CD4-positive, alpha-beta memory T cell (primary cell): ENCODE data around the gene NEO1. TPM values are rescaled to one million over a fixed set of nuclear protein-coding genes. Genes with fewer than 3 reads are reported as not detected.

Experiments
- CTCF ChIA-PET: fragments of 350-600 bp; sonication (Branson Sonifier 250); formaldehyde crosslinking; loops from one replicate; lab custom pipeline; 2021; ENCODE audit warnings: inconsistent platforms; ENCODE audit not compliant: partially characterized antibody; lab: Charles Lee
- POLR2A ChIA-PET: fragments of 350-600 bp; sonication (Branson Sonifier 250); formaldehyde crosslinking; loops from one replicate; lab custom pipeline; 2021; ENCODE audit not compliant: partially characterized antibody; lab: Charles Lee
- DNase-seq, 5 donors: peaks; one replicate each; pipeline versions ENCODE4 v3.0.0 to v3.0.0-alpha.2; 2020 to 2022; ENCODE audit warnings: mixed read lengths in 1 of 5
- H3K27ac ChIP-seq: one replicate; pipeline ENCODE4 v1.7.0; 2013; ENCODE audit warnings: low read depth, low read length
- H3K27me3 ChIP-seq: 2 replicates; pipeline ENCODE4 v1.7.0; 2013; ENCODE audit warnings: mild to moderate bottlenecking, low read length, moderate library complexity; ENCODE audit not compliant: insufficient read depth
- H3K36me3 ChIP-seq: 2 replicates; pipeline ENCODE4 v1.7.0; 2013; ENCODE audit warnings: mild to moderate bottlenecking, low read length, moderate library complexity; ENCODE audit not compliant: insufficient read depth
- H3K4me1 ChIP-seq: 2 replicates; pipeline ENCODE4 v1.7.0; 2013; ENCODE audit warnings: mild to moderate bottlenecking, low read length, moderate library complexity; ENCODE audit not compliant: insufficient read depth
- H3K4me3 ChIP-seq, 2 donors: one replicate each; pipeline ENCODE4 v1.7.0; 2013; ENCODE audit warnings: low read length in 2 of 2, mild to moderate bottlenecking in 1 of 2
- H3K9me3 ChIP-seq, 2 donors: one replicate each; pipeline ENCODE4 v1.7.0; 2013; ENCODE audit warnings: low read length in 2 of 2, control low read depth in 1 of 2; ENCODE audit not compliant: control insufficient read depth in 1 of 2
- H3K27ac Mint-ChIP-seq, 7 donors: one replicate each; pipeline ENCODE4 v1.8.0; 2020 to 2021; ENCODE audit warnings: mixed read lengths in 7 of 7, mild to moderate bottlenecking in 6 of 7, inconsistent platforms in 3 of 7, moderate library complexity in 3 of 7
- H3K27me3 Mint-ChIP-seq, 2 donors: one replicate each; pipeline ENCODE4 v1.8.0; 2020 to 2021; ENCODE audit warnings: mixed read lengths in 2 of 2
- H3K36me3 Mint-ChIP-seq, 2 donors: one replicate each; pipeline ENCODE4 v1.8.0; 2020 to 2021; ENCODE audit warnings: mixed read lengths in 2 of 2, inconsistent platforms in 1 of 2, mild to moderate bottlenecking in 1 of 2
- H3K4me1 Mint-ChIP-seq, 4 donors: one replicate each; pipeline ENCODE4 v1.8.0; 2020 to 2021; ENCODE audit warnings: mixed read lengths in 4 of 4, mild to moderate bottlenecking in 1 of 4
- H3K4me3 Mint-ChIP-seq, 8 donors: one replicate each; pipeline ENCODE4 v1.8.0; 2020 to 2021; ENCODE audit warnings: mixed read lengths in 8 of 8, mild to moderate bottlenecking in 7 of 8, moderate library complexity in 6 of 8, inconsistent platforms in 3 of 8
- H3K9me3 Mint-ChIP-seq, 8 donors: one replicate each; pipeline ENCODE4 v1.8.0; 2020 to 2021; ENCODE audit warnings: mixed read lengths in 8 of 8, mild to moderate bottlenecking in 5 of 8, inconsistent platforms in 3 of 8, moderate library complexity in 1 of 8
- intact Hi-C: fragments of 100-400 bp; cut with micrococcal nuclease; formaldehyde crosslinking; loops from one replicate; pipeline ENCODE4 v1.15.1; 2023
- polyA plus RNA-seq, 2 donors: library from polyadenylated mRNA; unstranded; fragments of 300-500 nt; fragmentation: Illumina TruSeq; gene quantifications; one replicate each; pipeline ENCODE4 v1.2.3, GENCODE V29; 2021
- total RNA-seq, 2 experiments: library from RNA; stranded (reverse); gene quantifications; one replicate each; pipeline ENCODE4 v1.2.3, GENCODE V29; 2021

The NEO1 gene
- total and polyA plus RNA-seq, 4 experiments from 2014 or later: 1.9 to 15.7 (median 9.3) TPM

- intact Hi-C loops: no loop called here
- no peaks in the 10 kb centered on the region for H3K4me1 ChIP-seq
- no peaks in the 10 kb centered on the region for H3K9me3 ChIP-seq
- Mint-ChIP-seq H3K36me3 (peaks cover 19 to 24% of the 10 kb centered on the region in 2 donors), H3K4me1 (no peaks in the 10 kb centered on the region), H3K9me3 (no peaks in the 10 kb centered on the region), H3K4me3 (no peak overlapping the region), H3K27ac (no peak overlapping the region), H3K27me3 (no peaks in the 10 kb centered on the region)
- ChIA-PET POLR2A (no interaction called here), CTCF (interaction anchor here (1.4 to 12.3 kb wide), 3 partner anchors 10 to 26 kb away, joined by 4 to 91 read pairs (median 17); no protein-coding TSS in a partner anchor)
- no peaks in the 10 kb centered on the region for H3K36me3 ChIP-seq
- DNase-seq: no peak
- H3K27me3 ChIP-seq: no peaks in the 10 kb centered on the region
- no peak overlapping the region for H3K4me3 ChIP-seq
- no peak overlapping the region for H3K27ac ChIP-seq
These were observed 195.1 kb downstream of the NEO1 start for GRCh38 chr15:73247331-73247730.

GRCh38 chr15:73249499-73249898, 197.2 kb downstream of the NEO1 start:
- Mint-ChIP-seq H3K4me1 (no peaks in the 10 kb centered on the region), H3K4me3 (no peak overlapping the region), H3K27ac (no peak overlapping the region), H3K36me3 (peaks cover 16 to 31% of the 10 kb centered on the region in 2 donors), H3K9me3 (no peaks in the 10 kb centered on the region), H3K27me3 (no peaks in the 10 kb centered on the region)
- POLR2A ChIA-PET: no interaction called here
- intact Hi-C loops: no loop called here
- no peak overlapping the region for H3K27ac ChIP-seq
- DNase-seq: no peak
- no peaks in the 10 kb centered on the region for H3K27me3 ChIP-seq
- no peaks in the 10 kb centered on the region for H3K9me3 ChIP-seq
- no peak overlapping the region for H3K4me3 ChIP-seq
- CTCF ChIA-PET: interaction anchor here (3.4 to 12.3 kb wide), 2 partner anchors 8 to 15 kb away, joined by 16 to 91 read pairs; no protein-coding TSS in a partner anchor
- no peaks in the 10 kb centered on the region for H3K36me3 ChIP-seq
- no peaks in the 10 kb centered on the region for H3K4me1 ChIP-seq

GRCh38 chr15:73254598-73254997, 202.3 kb downstream of the NEO1 start:
- CTCF ChIA-PET: interaction anchor here (2.6 kb wide), 1 partner anchor 13 kb away, joined by 12 read pairs; no protein-coding TSS in a partner anchor
- Histone ChIP-seq H3K4me3 (no peak overlapping the region), H3K27me3 (no peaks in the 10 kb centered on the region), H3K27ac (no peak overlapping the region), H3K9me3 (no peaks in the 10 kb centered on the region), H3K36me3 (no peaks in the 10 kb centered on the region), H3K4me1 (no peaks in the 10 kb centered on the region)
- Mint-ChIP-seq H3K27ac (no peak overlapping the region), H3K4me3 (no peak overlapping the region), H3K27me3 (no peaks in the 10 kb centered on the region), H3K4me1 (peaks cover 0 to 5% (median 2%) of the 10 kb centered on the region in 4 donors), H3K9me3 (no peaks in the 10 kb centered on the region), H3K36me3 (peaks cover 22 to 37% of the 10 kb centered on the region in 2 donors)
- POLR2A ChIA-PET: no interaction called here
- intact Hi-C loops: no loop called here
- no peak for DNase-seq

GRCh38 chr15:73258271-73259108, 206.2 kb downstream of the NEO1 start:
- no peak for DNase-seq

GRCh38 chr15:73264881-73265280, 212.6 kb downstream of the NEO1 start:
- CTCF ChIA-PET: interaction anchor here (1.0 to 6.3 kb wide), 7 partner anchors 11 to 543 kb away, joined by 3 to 91 read pairs (median 4); no protein-coding TSS in a partner anchor
- no peaks in the 10 kb centered on the region for H3K4me1 ChIP-seq
- no peaks in the 10 kb centered on the region for H3K36me3 ChIP-seq
- H3K27ac ChIP-seq: no peak overlapping the region
- intact Hi-C loops: loop anchor here (1.0 to 5.0 kb wide), 3 partner anchors 24 to 481 kb away; partner anchors contain the start of gene NEO1
- Mint-ChIP-seq H3K27me3 (no peaks in the 10 kb centered on the region), H3K36me3 (peaks cover 14 to 19% of the 10 kb centered on the region in 2 donors), H3K4me1 (peaks cover 0 to 9% (median 7%) of the 10 kb centered on the region in 4 donors), H3K27ac (peak overlapping the region in 1 of 7 donors; percentile 69), H3K4me3 (no peak overlapping the region), H3K9me3 (no peaks in the 10 kb centered on the region)
- H3K27me3 ChIP-seq: no peaks in the 10 kb centered on the region
- no peak overlapping the region for H3K4me3 ChIP-seq
- no peaks in the 10 kb centered on the region for H3K9me3 ChIP-seq
- POLR2A ChIA-PET: no interaction called here
- no peak for DNase-seq

More at GRCh38 chr15:73258271-73259108, 206.2 kb downstream of the NEO1 start:
- Histone ChIP-seq H3K36me3 (no peaks in the 10 kb centered on the region), H3K9me3 (no peaks in the 10 kb centered on the region), H3K27me3 (no peaks in the 10 kb centered on the region), H3K27ac (no peak overlapping the region), H3K4me3 (no peak overlapping the region), H3K4me1 (no peaks in the 10 kb centered on the region)
- ChIA-PET CTCF (interaction anchor here (0.8 to 1.4 kb wide), 5 partner anchors 10 to 17 kb away, joined by 3 to 7 read pairs (median 3); no protein-coding TSS in a partner anchor), POLR2A (no interaction called here)
- no peaks in the 10 kb centered on the region for H3K27me3 Mint-ChIP-seq
- H3K36me3 Mint-ChIP-seq: peaks cover 28 to 47% of the 10 kb centered on the region in 2 donors
- no peaks in the 10 kb centered on the region for H3K9me3 Mint-ChIP-seq
- no peak overlapping the region for H3K4me3 Mint-ChIP-seq
- peak overlapping the region in 2 of 7 donors; percentile 12 to 62 for H3K27ac Mint-ChIP-seq
- intact Hi-C loops: no loop called here
- peaks cover 0 to 5% (median 2%) of the 10 kb centered on the region in 4 donors for H3K4me1 Mint-ChIP-seq

GRCh38 chr15:73265536-73266153, 213.4 kb downstream of the NEO1 start:
- no peaks in the 10 kb centered on the region for H3K27me3 Mint-ChIP-seq
- ChIA-PET POLR2A (interaction anchor here (0.7 kb wide), 1 partner anchor 482 kb away, joined by 3 read pairs; the partner anchor contains the start of gene ADPGK), CTCF (interaction anchor here (0.7 to 6.3 kb wide), 6 partner anchors 10 to 544 kb away, joined by 3 to 91 read pairs (median 6); no protein-coding TSS in a partner anchor)
- no peaks in the 10 kb centered on the region for H3K4me1 ChIP-seq
- no peaks in the 10 kb centered on the region for H3K36me3 ChIP-seq
- DNase-seq: peak; percentile 38 to 56 (median 44)
- intact Hi-C loops: loop anchor here (1.0 to 5.0 kb wide), 3 partner anchors 25 to 481 kb away; partner anchors contain the start of gene NEO1
- no peak overlapping the region for H3K27ac ChIP-seq
- no peaks in the 10 kb centered on the region for H3K27me3 ChIP-seq
- no peaks in the 10 kb centered on the region for H3K9me3 ChIP-seq
- no peak overlapping the region for H3K4me3 Mint-ChIP-seq
- H3K27ac Mint-ChIP-seq: peak overlapping the region in 1 of 7 donors; percentile 69
- H3K36me3 Mint-ChIP-seq: peaks cover 15 to 18% of the 10 kb centered on the region in 2 donors
- H3K9me3 Mint-ChIP-seq: no peaks in the 10 kb centered on the region
- H3K4me3 ChIP-seq: no peak overlapping the region
- H3K4me1 Mint-ChIP-seq: peaks cover 0 to 9% (median 7%) of the 10 kb centered on the region in 4 donors
